OCI-LY7 (cell line): ENCODE results near the gene COL20A1.

Experiments
- CTCF ChIP-seq: fragments of 200-600 bp; sonication (generic); conservative IDR thresholded peaks from 2 replicates; pipeline ENCODE4 v1.5.1; 2014; ENCODE audit warnings: mild to moderate bottlenecking, antibody characterized with exemption, low read length, moderate library complexity, mixed read lengths
- EZH2phosphoT487 ChIP-seq: fragments of 200-600 bp; sonication (generic); IDR thresholded peaks from 2 replicates; pipeline ENCODE4 v1.6.1; 2018; ENCODE audit warnings: low read depth, borderline replicate concordance, mild to moderate bottlenecking, mixed run types, antibody characterized with exemption, low read length, moderate library complexity, mixed read lengths

- TF ChIP-seq CTCF (no peak), EZH2phosphoT487 (no peak)
Measured at GRCh38 chr20:63284981-63285524, 7.9 kb upstream of the COL20A1 start.
